Suprapubic skin (tissue), 4 donors: ENCODE results near the gene ZNRF4.

Experiments
- EP300 ChIP-seq: sonication (generic); formaldehyde crosslinking; IDR thresholded peaks from one replicate; pipeline ENCODE4 v1.6.1; 2017; ENCODE audit warnings: antibody characterized with exemption
- POLR2A ChIP-seq, 2 donors: fragments of 450-650 bp; IDR thresholded peaks; one replicate each; pipeline ENCODE4 v1.6.1; 2017; ENCODE audit warnings: antibody characterized with exemption in 2 of 2, mild to moderate bottlenecking in 2 of 2, moderate library complexity in 2 of 2
- POLR2AphosphoS5 ChIP-seq, 3 donors: sonication (generic); formaldehyde crosslinking; IDR thresholded peaks; one replicate each; pipeline ENCODE4 v1.6.1; 2017; ENCODE audit warnings: antibody characterized with exemption in 3 of 3
- TF ChIP-seq, protein P1 (sequence below), 2 donors: fragments of 200-600 bp in 1 of 2; fragments of 450-650 bp in 1 of 2; sonication (generic) in 1 of 2; IDR thresholded peaks; one replicate each; pipeline ENCODE4 v1.5.1; 2016 to 2019; ENCODE audit warnings: antibody characterized with exemption in 2 of 2, mild to moderate bottlenecking in 1 of 2, moderate library complexity in 1 of 2

DNA sequence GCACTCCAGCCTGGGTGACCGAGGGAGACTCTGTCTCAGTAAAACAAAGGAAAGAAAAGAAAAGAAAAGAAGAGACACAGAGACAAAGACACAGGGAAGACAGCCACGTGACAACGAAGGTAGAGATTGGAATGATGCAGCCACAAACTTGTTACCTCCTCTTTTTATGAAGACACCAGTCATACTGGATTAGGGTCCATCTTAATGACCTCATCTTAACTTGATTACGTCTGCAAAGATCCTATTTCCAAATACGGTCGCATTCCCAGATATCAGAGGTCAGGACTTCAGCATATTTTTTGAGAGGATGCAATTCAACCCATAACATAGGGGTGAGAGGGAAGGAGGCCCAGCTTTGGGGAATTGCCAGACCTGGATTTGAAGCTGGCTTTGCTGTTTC is 4.1 kb downstream of the ZNRF4 start:
- TF ChIP-seq, protein P1, sequence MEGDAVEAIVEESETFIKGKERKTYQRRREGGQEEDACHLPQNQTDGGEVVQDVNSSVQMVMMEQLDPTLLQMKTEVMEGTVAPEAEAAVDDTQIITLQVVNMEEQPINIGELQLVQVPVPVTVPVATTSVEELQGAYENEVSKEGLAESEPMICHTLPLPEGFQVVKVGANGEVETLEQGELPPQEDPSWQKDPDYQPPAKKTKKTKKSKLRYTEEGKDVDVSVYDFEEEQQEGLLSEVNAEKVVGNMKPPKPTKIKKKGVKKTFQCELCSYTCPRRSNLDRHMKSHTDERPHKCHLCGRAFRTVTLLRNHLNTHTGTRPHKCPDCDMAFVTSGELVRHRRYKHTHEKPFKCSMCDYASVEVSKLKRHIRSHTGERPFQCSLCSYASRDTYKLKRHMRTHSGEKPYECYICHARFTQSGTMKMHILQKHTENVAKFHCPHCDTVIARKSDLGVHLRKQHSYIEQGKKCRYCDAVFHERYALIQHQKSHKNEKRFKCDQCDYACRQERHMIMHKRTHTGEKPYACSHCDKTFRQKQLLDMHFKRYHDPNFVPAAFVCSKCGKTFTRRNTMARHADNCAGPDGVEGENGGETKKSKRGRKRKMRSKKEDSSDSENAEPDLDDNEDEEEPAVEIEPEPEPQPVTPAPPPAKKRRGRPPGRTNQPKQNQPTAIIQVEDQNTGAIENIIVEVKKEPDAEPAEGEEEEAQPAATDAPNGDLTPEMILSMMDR (IDR thresholded peaks at IDR 0.05) = no peak
- TF ChIP-seq POLR2A (IDR thresholded peaks at IDR 0.05) (no peak), POLR2AphosphoS5 (IDR thresholded peaks at IDR 0.05) (no peak), EP300 (no peak)
